IPS-11a (cell line): ENCODE data around the gene CDC34.

Experiments used
- H3K4me3 ChIP-seq: one replicate; pipeline ENCODE4 v1.5.1; 2013; ENCODE audit warnings: low read depth, low read length, control low read depth

CDC34 gene

GRCh38 chr19:531753-532560, at the start of gene CDC34:
Gene CDC34 (plus strand): TSS chr19:531760. CDS start chr19:531932, 172 bp downstream.
- H3K4me3 ChIP-seq: peak within 1 kb of the TSS; percentile 83

- H3K4me3 ChIP-seq: no peak overlapping the region
Observed at GRCh38 chr19:482186-483041, 49.1 kb upstream of the CDC34 start.

- H3K4me3 ChIP-seq: no peak overlapping the region
Observed at GRCh38 chr19:483332-484072, 48.1 kb upstream of the CDC34 start.

- H3K4me3 ChIP-seq: no peak overlapping the region
Observed at GRCh38 chr19:484494-484893, 47.1 kb upstream of the CDC34 start.

- H3K4me3 ChIP-seq: no peak overlapping the region
Observed at GRCh38 chr19:485077-485476, 46.5 kb upstream of the CDC34 start.

- no peak overlapping the region for H3K4me3 ChIP-seq
Observed at GRCh38 chr19:485583-486236, 45.9 kb upstream of the CDC34 start.

- peak overlapping the region; percentile 72 for H3K4me3 ChIP-seq
Observed at GRCh38 chr19:488505-489417, 42.8 kb upstream of the CDC34 start.

- H3K4me3 ChIP-seq: peak overlapping the region; percentile 72
Observed at GRCh38 chr19:489418-490196, 42.0 kb upstream of the CDC34 start.

GRCh38 chr19:491146-491741, 40.3 kb upstream of the CDC34 start:
- no peak overlapping the region for H3K4me3 ChIP-seq

- H3K4me3 ChIP-seq: no peak overlapping the region
Observed at GRCh38 chr19:492091-492531, 39.4 kb upstream of the CDC34 start.

GRCh38 chr19:493391-494170, 38.0 kb upstream of the CDC34 start:
- H3K4me3 ChIP-seq: no peak overlapping the region

- no peak overlapping the region for H3K4me3 ChIP-seq
Observed at GRCh38 chr19:494171-495080, 37.1 kb upstream of the CDC34 start.

GRCh38 chr19:495081-495401, 36.5 kb upstream of the CDC34 start:
- H3K4me3 ChIP-seq: no peak overlapping the region

GRCh38 chr19:495402-496111, 36.0 kb upstream of the CDC34 start:
- no peak overlapping the region for H3K4me3 ChIP-seq

- peak within 1 kb of the TSS; percentile 37 for H3K4me3 ChIP-seq
Observed at GRCh38 chr19:496112-496665, 35.4 kb upstream of the CDC34 start, which contains the start of gene MADCAM1. Gene MADCAM1 (plus strand): TSS chr19:496486. CDS start chr19:496500, 14 bp downstream.

GRCh38 chr19:496986-497385, 34.6 kb upstream of the CDC34 start:
- H3K4me3 ChIP-seq: no peak overlapping the region
